ENCODE measurements around the gene PKN3. TPM values are rescaled to one million over a fixed set of nuclear protein-coding genes. Genes with fewer than 3 reads are reported as not detected.
A peak's percentile ranks its signal among the peaks of the same experiment; 100 is the strongest.

Gene PKN3
- total RNA-seq, 2 donors from 2014 or later, result 26.0 to 27.2 TPM

DNA sequence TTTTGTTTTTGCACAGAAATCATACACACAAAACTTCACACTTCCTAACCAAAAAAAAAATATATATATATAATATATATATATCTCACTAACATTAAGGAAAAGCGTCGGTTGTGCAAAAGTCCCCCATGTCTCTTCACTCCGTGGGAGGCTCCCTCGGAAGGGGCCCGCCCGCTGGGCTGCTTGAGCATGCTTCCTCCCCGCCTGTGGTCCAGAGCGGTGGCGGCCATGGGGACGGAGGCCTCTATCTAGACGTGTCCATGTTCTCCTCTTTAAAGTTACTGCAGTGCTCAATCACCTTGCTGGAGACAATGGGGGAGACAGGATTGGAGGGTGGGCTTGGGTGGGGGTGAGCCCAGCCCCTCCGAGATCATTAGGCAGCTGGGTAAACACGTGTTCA, 28.8 kb downstream of the PKN3 start:
- Histone ChIP-seq H3K27me3 (ENCODE audit: control insufficient read depth, insufficient read depth, low read length, poor library complexity, severe bottlenecking) (no peaks in the 10 kb centered on the region), H3K4me1 (ENCODE audit: control insufficient read depth, insufficient read depth, low read length) (no peaks in the 10 kb centered on the region), H3K9me3 (ENCODE audit: control insufficient read depth, low read length) (no peaks in the 10 kb centered on the region), H3K36me3 (ENCODE audit: control insufficient read depth, insufficient read depth, low read length) (peaks cover 14% of the 10 kb centered on the region), H3K27ac (ENCODE audit: low read depth, low read length) (no peak overlapping the region), H3K9ac (ENCODE audit: extremely low read depth, low read length, poor library complexity, severe bottlenecking) (no peak overlapping the region), H3K4me3 (ENCODE audit: low read length) (no peak overlapping the region)
- Mint-ChIP-seq H3K4me1 (peaks cover 10% of the 10 kb centered on the region), H3K27me3 (ENCODE audit: insufficient read depth) (no peaks in the 10 kb centered on the region), H3K36me3 (ENCODE audit: low read depth) (peaks cover 18% of the 10 kb centered on the region), H3K4me3 (no peak overlapping the region), H3K9me3 (no peaks in the 10 kb centered on the region), H3K27ac (no peak overlapping the region)
- TF ChIP-seq, protein P1, sequence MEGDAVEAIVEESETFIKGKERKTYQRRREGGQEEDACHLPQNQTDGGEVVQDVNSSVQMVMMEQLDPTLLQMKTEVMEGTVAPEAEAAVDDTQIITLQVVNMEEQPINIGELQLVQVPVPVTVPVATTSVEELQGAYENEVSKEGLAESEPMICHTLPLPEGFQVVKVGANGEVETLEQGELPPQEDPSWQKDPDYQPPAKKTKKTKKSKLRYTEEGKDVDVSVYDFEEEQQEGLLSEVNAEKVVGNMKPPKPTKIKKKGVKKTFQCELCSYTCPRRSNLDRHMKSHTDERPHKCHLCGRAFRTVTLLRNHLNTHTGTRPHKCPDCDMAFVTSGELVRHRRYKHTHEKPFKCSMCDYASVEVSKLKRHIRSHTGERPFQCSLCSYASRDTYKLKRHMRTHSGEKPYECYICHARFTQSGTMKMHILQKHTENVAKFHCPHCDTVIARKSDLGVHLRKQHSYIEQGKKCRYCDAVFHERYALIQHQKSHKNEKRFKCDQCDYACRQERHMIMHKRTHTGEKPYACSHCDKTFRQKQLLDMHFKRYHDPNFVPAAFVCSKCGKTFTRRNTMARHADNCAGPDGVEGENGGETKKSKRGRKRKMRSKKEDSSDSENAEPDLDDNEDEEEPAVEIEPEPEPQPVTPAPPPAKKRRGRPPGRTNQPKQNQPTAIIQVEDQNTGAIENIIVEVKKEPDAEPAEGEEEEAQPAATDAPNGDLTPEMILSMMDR (conservative IDR thresholded peaks at IDR 0.05), result no peak
- WGBS, 2 experiments (ENCODE audit: insufficient coverage in 1 of 2, insufficient read length in 1 of 2), result 90 to 93% methylated on average over 5 to 13 of the region's 13 CpGs
- DNase-seq, result no peak

DNA sequence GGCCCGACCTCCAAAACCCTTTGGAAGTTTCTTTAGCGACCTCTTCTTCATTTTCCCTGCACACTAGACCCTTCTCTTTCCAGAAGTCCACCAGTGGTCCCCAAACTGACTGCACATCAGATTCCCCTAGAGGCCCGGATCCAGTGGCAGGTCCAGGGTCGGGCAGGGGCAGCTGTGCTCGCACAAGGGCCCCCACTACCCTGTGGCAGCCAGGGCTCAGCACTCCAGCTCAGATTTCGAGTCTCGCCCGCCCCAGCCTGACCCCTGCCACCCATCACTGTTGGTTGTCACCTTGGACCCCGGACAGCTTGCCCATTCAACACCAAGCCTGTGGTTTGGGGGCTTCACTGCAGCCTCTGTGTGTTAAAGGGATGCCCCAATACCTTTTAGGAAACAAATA, 29.4 kb downstream of the PKN3 start:
- Mint-ChIP-seq H3K27ac (no peak overlapping the region), H3K36me3 (ENCODE audit: low read depth) (peaks cover 18% of the 10 kb centered on the region), H3K27me3 (ENCODE audit: insufficient read depth) (no peaks in the 10 kb centered on the region), H3K9me3 (no peaks in the 10 kb centered on the region), H3K4me3 (no peak overlapping the region), H3K4me1 (peaks cover 10% of the 10 kb centered on the region)
- H3K27me3 ChIP-seq (ENCODE audit: control insufficient read depth, insufficient read depth, low read length, poor library complexity, severe bottlenecking), result no peaks in the 10 kb centered on the region
- DNase-seq, result no peak
- WGBS, 2 experiments (ENCODE audit: insufficient coverage in 1 of 2, insufficient read length in 1 of 2), result 79 to 84% methylated on average over 4 to 9 of the region's 9 CpGs
- H3K9me3 ChIP-seq (ENCODE audit: control insufficient read depth, low read length), result no peaks in the 10 kb centered on the region
- no peak overlapping the region for H3K4me3 ChIP-seq (ENCODE audit: low read length)
- peaks cover 14% of the 10 kb centered on the region for H3K36me3 ChIP-seq (ENCODE audit: control insufficient read depth, insufficient read depth, low read length)
- no peaks in the 10 kb centered on the region for H3K4me1 ChIP-seq (ENCODE audit: control insufficient read depth, insufficient read depth, low read length)
- TF ChIP-seq, protein P1 (conservative IDR thresholded peaks at IDR 0.05), result no peak
- no peak overlapping the region for H3K9ac ChIP-seq (ENCODE audit: extremely low read depth, low read length, poor library complexity, severe bottlenecking)
- H3K27ac ChIP-seq (ENCODE audit: low read depth, low read length), result no peak overlapping the region

DNA sequence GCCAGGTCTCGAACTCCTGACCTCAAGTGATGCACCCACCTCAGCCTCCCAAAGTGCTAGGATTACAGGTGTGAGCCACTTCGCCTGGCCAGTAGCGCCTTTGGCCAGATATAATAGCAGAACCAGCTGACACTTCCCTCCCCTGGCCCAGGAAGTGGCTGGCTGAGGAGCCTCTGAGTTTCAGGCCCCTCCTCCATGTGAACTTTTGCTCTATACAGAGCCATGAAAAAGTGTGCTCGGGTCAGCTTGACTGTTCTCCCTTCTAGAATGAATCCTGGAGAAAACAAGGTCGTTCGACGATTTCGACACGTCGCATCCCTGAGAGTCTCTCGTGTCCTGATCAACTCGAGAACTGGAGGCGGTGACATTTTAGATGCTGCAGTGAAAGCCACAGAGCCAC, 30.3 kb downstream of the PKN3 start:
- Mint-ChIP-seq H3K36me3 (ENCODE audit: low read depth) (peaks cover 23% of the 10 kb centered on the region), H3K4me1 (peaks cover 10% of the 10 kb centered on the region), H3K27me3 (ENCODE audit: insufficient read depth) (no peaks in the 10 kb centered on the region), H3K4me3 (no peak overlapping the region), H3K9me3 (no peaks in the 10 kb centered on the region), H3K27ac (peak overlapping the region; percentile 66)
- H3K9me3 ChIP-seq (ENCODE audit: control insufficient read depth, low read length), result no peaks in the 10 kb centered on the region
- H3K9ac ChIP-seq (ENCODE audit: extremely low read depth, low read length, poor library complexity, severe bottlenecking), result no peak overlapping the region
- H3K4me3 ChIP-seq (ENCODE audit: low read length), result no peak overlapping the region
- no peaks in the 10 kb centered on the region for H3K27me3 ChIP-seq (ENCODE audit: control insufficient read depth, insufficient read depth, low read length, poor library complexity, severe bottlenecking)
- H3K27ac ChIP-seq (ENCODE audit: low read depth, low read length), result no peak overlapping the region
- H3K36me3 ChIP-seq (ENCODE audit: control insufficient read depth, insufficient read depth, low read length), result peaks cover 17% of the 10 kb centered on the region
- DNase-seq, result no peak
- TF ChIP-seq, protein P1 (conservative IDR thresholded peaks at IDR 0.05), result no peak
- H3K4me1 ChIP-seq (ENCODE audit: control insufficient read depth, insufficient read depth, low read length), result no peaks in the 10 kb centered on the region
- WGBS, 2 experiments (ENCODE audit: insufficient coverage in 1 of 2, insufficient read length in 1 of 2), result 93 to 94% methylated on average over 13 of the region's 13 CpGs
